HEK293T (cell line): ENCODE results near the gene KIRREL3.

Experiments
- ELF4 ChIP-seq: fragments of 450-650 bp; IDR thresholded peaks from 2 replicates; pipeline ENCODE4 v1.6.1; 2017; ENCODE audit warnings: antibody characterized with exemption
- FOXK2 ChIP-seq: fragments of 450-650 bp; IDR thresholded peaks from 2 replicates; pipeline ENCODE4 v1.6.1; 2016; ENCODE audit warnings: mild to moderate bottlenecking
- NFRKB ChIP-seq: fragments of 450-650 bp; IDR thresholded peaks from 2 replicates; pipeline ENCODE4 v1.6.1; 2016; ENCODE audit warnings: mild to moderate bottlenecking, moderate library complexity
- SUZ12 ChIP-seq: fragments of 450-650 bp; IDR thresholded peaks from 2 replicates; pipeline ENCODE4 v1.6.1; 2016; ENCODE audit warnings: mild to moderate bottlenecking

- TF ChIP-seq NFRKB (no peak), ELF4 (no peak), SUZ12 (no peak), FOXK2 (no peak)
Observed at GRCh38 chr11:126542334-126543015, 458.1 kb downstream of the KIRREL3 start.
